GM12892 (cell line): ENCODE data around the gene HBS1L.

Experiments
- POLR2A ChIP-seq: IDR thresholded peaks from 2 replicates; pipeline ENCODE4 v1.6.1; 2011; ENCODE audit warnings: low read depth, low read length, control low read depth
- POLR2AphosphoS5 ChIP-seq: IDR thresholded peaks from 2 replicates; pipeline ENCODE4 v1.6.1; 2011; ENCODE audit warnings: low read depth, low read length, control low read depth
- TAF1 ChIP-seq: IDR thresholded peaks from 2 replicates; pipeline ENCODE4 v1.6.1; 2011; ENCODE audit warnings: low read depth, mild to moderate bottlenecking, control low read depth, low read length, borderline replicate concordance

DNA sequence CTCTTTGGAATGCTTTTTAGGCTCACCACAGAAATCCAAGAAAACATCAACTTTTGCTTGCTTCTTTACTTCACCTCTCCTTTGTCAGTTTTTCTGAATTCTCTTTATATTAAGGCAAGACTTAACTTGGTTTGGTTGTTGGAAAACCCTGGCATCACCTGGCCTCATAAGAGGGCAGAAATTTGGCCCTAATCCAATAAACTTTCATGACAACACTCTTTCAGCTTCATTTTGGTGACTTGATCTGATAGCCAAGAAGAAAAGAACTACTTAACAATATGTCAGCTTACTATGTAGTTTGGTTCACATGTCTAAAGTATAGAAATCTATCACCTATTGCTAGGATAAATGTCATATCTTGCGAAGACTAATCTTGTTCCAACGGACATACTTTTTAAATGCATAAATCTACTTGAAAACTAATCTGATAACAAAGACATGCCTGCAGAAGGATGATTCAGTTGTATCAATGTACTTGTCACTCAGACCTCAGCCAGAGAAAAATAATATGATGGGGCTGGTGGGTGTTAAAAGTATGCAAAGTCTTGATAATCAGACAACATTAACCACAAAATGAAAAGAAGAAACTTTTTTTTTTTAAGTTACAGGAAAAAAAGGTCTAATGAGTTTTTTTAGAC is 19.3 kb upstream of the HBS1L start:
- TF ChIP-seq TAF1 (no peak), POLR2A (no peak), POLR2AphosphoS5 (no peak)
